ENCODE measurements around the gene P3H4. TPM values are rescaled to one million over a fixed set of nuclear protein-coding genes. Genes with fewer than 3 reads are reported as not detected.

P3H4 gene
- total and polyA plus RNA-seq, 2 donors (not counting 3 experiments of a cell fraction or from before 2014, with no cell fraction given), result 39.2 to 58.3 TPM

- DNase-seq (ENCODE audit: low read depth, low spot score), result no peak
- H3K27ac ChIP-seq (ENCODE audit: insufficient read depth, low read depth, low read length), result no peak overlapping the region
- dilution Hi-C loops (cut with MboI; ENCODE audit: extremely low pct_ligation_motif_present, low sequenced_read_pairs) (no loop called here), intact Hi-C loops (cut with micrococcal nuclease) (loop anchor here (2.0 kb wide), 1 partner anchor 15 kb away; the partner anchor contains the start of gene JUP)
- H3K4me3 ChIP-seq (replicated peaks in 1 of 3; ENCODE audit: insufficient read depth in 1 of 3, low read depth in 1 of 3, low read length in 3 of 3), result no peak overlapping the region
- H2AFZ ChIP-seq (ENCODE audit: low read depth, low read length), result no peak overlapping the region
- no peaks in the 10 kb centered on the region for H3K27me3 ChIP-seq (ENCODE audit: control insufficient read depth in 2 of 2, insufficient read depth in 2 of 2, low read length in 2 of 2)
- ChIA-PET POLR2A (interaction anchor here (3.4 kb wide), 1 partner anchor 14 kb away, joined by 31 read pairs; the partner anchor contains the start of gene JUP), CTCF (interaction anchor here (7.7 kb wide), 1 partner anchor 13 kb away, joined by 169 read pairs; the partner anchor contains the start of gene JUP)
- H3K79me2 ChIP-seq (ENCODE audit: control insufficient read depth, insufficient read depth, low read length), result no peaks in the 10 kb centered on the region
- H3K36me3 ChIP-seq (ENCODE audit: control insufficient read depth in 2 of 2, extremely low read depth in 1 of 2, insufficient read depth in 2 of 2, low read length in 2 of 2), result peaks cover 8 to 53% of the 10 kb centered on the region in 2 experiments
- no peak for FAIRE-seq
- H3K9me1 ChIP-seq (replicated peaks; ENCODE audit: control insufficient read depth, extremely low read depth, insufficient read depth, low read length), result no peaks in the 10 kb centered on the region
- no TSS peak for BruUV-seq (replicated peaks)
- no peaks in the 10 kb centered on the region for H4K20me1 ChIP-seq (replicated peaks; ENCODE audit: control insufficient read depth, extremely low read depth, insufficient read depth, low read length)
- H3K9ac ChIP-seq (replicated peaks; ENCODE audit: extremely low read depth, insufficient read depth, low read length), result no peak overlapping the region
- no peak overlapping the region for H3K4me2 ChIP-seq (ENCODE audit: insufficient read depth, low read length)
- no peaks in the 10 kb centered on the region for H3K9me3 ChIP-seq (replicated peaks; ENCODE audit: control insufficient read depth, insufficient read depth, low read length)
- TF ChIP-seq MYC (IDR thresholded peaks at IDR 0.05; ENCODE audit: low read depth, low read length), result no peak
- TF ChIP-seq FOS (IDR thresholded peaks at IDR 0.05; ENCODE audit: borderline replicate concordance, insufficient read depth, low read length), result no peak
- TF ChIP-seq MAX (IDR thresholded peaks at IDR 0.05; ENCODE audit: insufficient read depth, insufficient read length), result no peak
- no peak for TF ChIP-seq POLR2AphosphoS5 (IDR thresholded peaks at IDR 0.05; ENCODE audit: insufficient read depth, low read depth, low read length)
- no peak for TF ChIP-seq POLR2A (IDR thresholded peaks at IDR 0.05; ENCODE audit: low read depth, low read length)
- no peak for TF ChIP-seq EZH2 (IDR thresholded peaks at IDR 0.05; ENCODE audit: borderline replicate concordance, low read depth, low read length, severe bottlenecking)
- no peak for TF ChIP-seq CTCF (IDR thresholded peaks at IDR 0.05; ENCODE audit: extremely low read depth in 1 of 2, insufficient read depth in 1 of 2, low read depth in 1 of 2, low read length in 2 of 2)
- no peak for TF ChIP-seq JUN (IDR thresholded peaks at IDR 0.05; ENCODE audit: borderline replicate concordance, insufficient read depth, insufficient read length, low read depth)
- TF ChIP-seq GATA2 (IDR thresholded peaks at IDR 0.05; ENCODE audit: insufficient read depth, insufficient read length, low read depth, low read length), result no peak
- H3K4me1 ChIP-seq (ENCODE audit: control insufficient read depth, extremely low read depth, insufficient read depth, low read length), result peaks cover 39% of the 10 kb centered on the region
Observed at GRCh38 chr17:41772218-41772585, 39.5 kb downstream of the P3H4 start.

Data from endothelial cell of umbilical vein (primary cell).